NCI-H345 (cell line): ENCODE results near the gene PSAP.
A peak's percentile ranks its signal among the peaks of the same experiment; 100 is the strongest.

ENCODE experiments used
- DNase-seq: peaks from one replicate; lab custom pipeline; 2025; lab: John Stamatoyannopoulos, UW

Gene PSAP

GRCh38 chr10:71844695-71845094 lies 6.4 kb downstream of the PSAP start:
- no peak for DNase-seq

DNA sequence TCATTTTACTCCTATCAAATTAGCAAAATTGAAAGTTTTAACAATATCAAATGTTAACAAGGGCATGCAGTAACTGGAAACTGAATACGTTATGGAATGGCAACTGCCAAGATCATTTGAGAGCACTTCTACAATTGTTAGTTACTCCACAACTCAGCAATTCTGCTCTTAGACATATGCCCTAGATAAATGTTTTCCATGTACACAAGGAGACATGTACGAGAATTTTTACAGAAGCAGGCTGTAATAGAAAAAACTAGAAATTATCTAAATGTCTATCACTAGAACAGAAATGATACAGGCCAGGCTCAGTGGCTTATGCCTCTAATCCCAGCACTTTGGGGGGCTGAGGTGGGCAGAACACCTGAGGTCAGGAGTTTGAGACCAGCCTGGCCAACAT lies 7.0 kb downstream of the PSAP start:
- DNase-seq = no peak

DNA sequence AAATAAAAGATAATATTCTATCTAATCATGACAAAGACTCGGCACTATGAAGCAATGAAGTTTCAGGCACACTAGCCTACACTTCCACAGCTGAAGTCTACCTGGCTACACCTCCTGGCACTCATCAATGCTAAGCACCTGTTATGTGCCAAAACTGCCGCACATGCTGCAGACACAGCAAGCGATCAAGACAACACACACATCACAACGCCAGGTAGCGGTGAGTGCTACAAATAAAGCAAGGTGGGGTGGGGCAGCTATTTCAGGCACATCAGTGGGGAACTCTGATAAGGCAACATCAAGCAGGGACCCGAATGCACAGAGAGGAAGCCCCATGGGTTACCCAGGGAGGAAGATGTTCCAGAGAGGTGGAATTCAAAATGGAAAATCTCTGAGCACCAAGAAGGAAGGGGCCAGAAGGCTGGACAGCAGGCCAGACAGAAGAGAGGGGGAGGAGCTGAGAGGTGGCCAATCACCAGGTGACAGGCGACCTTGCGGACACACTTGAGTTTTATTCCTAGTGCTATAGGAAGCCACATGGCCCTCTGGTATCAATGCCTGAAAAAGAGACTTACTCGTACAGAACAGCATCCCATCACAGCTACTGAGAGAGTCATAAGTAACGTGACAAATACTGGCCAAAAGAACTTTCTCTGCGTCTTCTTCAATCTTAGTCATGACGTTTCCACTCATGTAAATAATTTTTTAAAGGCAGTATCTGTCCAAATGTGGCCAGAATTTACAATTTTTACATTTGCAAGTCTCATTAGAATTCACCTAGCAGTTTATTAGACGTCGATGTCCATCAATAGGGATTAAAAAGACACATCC lies 8.0 kb downstream of the PSAP start:
- DNase-seq = no peak

DNA sequence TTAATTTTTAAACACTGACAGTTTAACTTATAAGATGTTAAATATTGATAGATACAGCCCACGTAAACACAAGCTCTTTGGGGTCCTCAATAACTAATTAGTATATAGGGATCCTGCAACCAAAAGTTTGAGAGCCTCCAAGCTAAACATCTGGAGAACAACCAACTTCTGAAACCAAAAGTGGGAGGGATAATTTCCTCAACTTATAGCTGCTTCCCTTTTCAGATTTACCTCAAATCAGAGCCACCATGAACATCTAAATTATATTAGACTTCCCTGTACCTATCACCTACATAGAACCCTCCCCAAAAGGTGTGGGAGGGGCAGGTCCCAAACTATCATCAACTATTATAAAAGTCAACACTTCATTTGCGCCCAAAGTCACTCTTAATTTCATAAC lies 8.6 kb downstream of the PSAP start:
- no peak for DNase-seq

- no peak for DNase-seq
These were observed 10.1 kb downstream of the PSAP start for GRCh38 chr10:71840958-71841335.

DNA sequence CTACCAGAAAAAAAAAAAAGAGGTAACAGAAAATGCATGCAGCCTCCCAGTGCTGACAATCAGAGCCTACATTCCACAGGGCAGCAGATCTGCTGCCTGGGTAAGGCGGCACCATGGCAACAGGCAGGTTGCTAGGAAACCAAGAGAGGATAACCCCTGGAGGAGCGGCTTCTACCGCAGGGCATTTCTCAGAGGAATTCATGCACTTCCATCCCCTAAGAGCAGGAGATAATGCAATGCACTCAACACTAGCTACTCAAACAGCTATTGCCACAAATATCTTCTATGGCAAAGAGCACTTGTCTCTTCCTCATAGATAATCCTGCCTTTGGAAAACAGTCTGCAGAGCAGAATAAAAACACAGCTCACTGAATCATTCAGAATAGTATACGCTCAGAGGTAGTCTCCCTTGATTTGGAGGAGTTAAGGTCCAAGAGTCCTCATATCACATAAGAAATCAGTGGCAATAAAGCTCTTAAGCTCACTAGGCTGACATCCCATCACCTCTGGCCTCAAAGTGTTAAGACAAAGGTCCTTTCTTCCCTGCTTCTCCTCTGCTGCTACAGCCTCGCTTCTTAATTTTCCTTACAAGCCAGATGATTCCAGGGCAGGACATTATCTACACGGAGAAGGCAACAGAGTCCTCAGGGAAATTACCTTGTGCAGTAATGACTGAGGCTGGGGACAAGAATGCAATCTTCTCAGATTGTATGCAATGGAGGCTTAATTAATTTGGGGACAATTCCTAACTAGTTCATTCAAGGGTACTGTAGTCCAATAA lies 10.7 kb downstream of the PSAP start:
- peak; percentile 75 for DNase-seq

DNA sequence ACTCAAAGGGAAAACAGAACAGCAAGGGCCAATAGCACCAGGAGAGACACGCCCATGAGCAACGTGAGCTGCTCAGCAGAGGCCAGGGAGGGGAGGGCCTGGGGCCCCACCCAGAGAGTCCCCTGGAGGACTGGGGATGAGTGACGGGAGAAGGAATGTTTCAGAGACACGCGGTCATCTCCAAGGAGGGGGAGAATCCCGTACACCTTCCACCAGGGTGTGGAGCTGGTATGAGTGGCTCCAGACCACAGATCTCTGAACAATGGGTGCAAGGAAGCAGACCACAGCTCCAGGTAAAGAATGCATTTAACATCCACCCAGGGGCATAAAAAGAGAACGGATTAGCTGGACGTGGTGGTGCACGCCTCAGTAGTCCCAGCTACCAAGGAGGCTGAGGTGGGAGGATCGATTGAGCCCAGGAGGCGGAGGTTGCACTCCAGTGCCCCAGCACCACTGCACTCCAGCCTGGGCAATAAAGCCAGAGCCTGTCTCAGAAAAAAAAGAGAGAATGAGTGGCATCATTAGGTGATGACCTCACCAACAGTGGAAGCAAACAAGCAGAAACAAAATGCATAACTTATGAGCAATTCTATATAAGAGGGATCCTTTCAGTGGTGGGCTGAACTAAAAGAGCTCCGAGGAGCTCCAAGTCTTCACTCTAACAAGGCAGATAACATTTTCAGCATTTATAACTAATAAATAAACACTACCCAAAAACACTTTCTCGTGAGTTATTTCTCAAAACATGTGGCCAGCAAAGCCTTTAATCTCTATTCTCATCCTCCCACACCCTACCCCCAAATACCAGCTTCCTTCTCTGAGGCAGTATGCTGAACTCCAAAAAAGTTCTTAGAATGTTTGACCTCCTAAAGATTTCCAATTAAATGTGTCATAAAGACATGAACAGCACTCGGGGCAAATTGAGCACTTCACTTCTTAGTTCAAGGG lies 12.5 kb downstream of the PSAP start:
- no peak for DNase-seq

DNA sequence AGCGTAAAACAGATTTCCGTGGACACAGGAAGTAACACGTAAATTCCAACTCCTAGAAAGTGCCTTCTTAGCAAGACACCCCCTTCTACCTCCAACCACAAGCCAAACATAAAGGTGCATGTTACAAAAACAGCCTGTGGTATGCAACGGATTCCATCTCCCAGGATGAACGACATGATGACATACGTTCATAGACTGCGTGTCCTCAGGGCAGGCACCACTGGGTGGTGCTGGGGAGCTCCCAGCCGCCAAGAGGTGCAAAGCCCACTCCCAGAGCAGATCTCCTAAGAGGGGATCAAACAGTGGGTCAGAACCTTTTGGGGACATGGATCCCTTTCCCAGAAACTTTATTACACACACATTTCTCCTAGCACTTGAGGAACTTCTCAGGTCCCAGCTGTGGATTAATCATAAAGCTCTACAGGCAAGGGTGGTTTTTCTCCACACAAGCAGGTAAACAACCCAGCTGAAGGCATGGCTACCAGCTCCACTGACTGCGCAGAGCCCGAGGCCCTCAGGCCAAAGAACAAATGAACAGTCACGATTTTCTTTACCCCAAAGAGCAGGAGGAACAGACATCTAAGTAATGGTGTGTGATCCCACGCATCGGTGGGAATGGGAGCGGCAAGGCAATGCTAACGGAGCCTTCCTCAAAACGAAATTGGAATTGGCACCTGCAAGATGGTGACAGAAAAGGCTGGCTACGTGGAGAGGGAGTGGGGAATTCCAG lies 13.8 kb downstream of the PSAP start:
- DNase-seq = no peak

- no peak for DNase-seq
These were observed 14.5 kb downstream of the PSAP start for GRCh38 chr10:71836596-71836974.

DNA sequence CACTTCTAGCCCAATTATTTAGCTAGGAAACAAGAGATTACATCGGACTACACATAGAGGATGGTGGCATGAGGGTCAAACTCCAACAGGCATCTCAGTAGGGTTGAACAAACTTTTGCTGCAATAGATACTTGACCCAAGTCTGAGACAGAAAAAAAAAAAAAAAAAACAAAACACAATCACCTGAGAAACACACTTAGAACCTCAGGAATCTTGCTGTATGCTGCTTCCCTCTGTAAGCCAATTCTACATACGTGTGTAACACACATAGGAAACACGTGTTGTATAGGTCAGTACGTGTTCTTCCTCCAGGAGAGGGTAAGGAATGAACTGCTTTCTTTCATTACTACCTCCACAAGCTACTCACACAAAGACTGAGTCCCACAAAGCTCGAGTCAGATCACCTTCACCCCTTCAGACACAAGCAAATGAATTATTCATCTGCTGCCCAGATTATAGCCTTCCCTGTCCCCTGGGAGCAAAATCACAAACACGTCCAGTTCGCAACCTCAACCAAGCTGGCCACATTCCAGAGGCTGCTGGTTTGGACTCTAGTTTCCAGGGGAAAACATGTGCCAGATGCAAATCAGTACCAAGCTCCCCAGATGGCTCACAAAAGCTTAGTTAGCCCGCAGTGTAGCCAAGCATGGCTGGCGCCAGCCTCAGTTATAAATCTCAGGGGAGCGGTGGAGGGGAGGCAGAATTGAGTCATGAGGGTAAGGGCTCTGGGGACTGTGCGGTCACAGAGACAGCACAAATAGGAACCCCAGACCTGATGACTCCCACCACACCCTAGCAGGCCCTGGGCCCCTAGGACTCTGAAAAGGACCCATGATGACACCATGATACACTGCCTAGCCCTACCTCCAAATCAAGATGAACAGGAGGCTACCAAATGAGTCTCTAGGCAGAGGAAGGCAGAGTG lies 15.1 kb downstream of the PSAP start:
- peak; percentile 15 for DNase-seq

DNA sequence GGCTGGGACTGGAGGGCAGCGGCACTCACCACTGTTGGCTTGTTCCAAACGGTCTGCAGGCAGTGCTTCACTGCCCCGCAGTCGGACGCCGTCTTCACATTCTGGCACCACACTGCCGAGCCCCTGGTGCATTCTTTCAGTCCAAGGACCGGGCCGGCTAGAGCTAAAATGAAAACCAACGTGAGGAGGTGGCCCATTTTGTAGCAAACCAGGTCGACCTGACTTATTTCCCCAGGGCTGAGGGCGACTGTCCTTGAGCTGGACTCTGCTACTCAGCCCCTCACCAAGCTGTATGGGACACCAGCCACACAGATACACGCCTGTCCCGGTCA lies 16.7 kb downstream of the PSAP start:
- DNase-seq = no peak

DNA sequence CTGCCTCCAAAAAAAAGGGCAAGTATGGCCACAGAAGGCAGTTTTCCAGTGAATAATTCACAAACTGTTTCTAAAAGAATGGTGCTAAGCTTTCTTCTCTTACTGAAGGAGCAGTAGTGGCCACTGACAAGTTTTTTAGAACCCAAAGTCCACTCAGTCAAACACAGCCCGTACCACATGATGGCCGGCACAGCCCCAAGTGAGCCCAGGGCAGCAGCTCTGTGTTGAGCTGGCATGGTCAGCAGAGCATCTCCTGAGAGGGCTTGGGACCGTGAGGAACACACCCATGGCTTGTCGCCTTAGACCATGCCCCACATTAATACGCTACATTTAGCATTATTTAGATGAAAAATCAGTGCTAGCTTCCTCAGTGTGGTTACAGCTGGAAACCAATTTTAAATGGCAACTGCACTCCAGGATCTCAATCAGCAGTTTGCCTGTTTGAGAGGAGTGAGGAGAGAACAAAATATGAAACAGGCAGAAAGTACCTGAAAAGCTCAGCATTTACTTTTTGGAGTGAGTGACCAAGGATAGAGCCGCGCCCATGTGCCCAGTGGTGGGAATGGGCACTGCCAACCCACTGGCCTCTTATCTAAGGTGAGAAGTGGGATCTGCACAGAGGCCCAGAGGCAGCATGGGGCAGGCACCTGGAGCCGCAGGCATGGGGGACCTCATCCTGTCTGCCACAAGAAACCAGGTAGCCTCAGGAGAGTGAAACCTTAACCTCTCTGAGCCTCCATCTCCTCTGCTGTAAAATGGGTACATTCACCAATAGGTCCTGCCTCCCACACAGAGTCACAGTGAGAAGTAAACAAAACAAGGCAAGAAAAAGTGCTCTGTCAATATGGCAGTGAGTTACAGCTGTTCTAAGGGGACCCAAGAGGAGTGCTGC lies 17.4 kb downstream of the PSAP start:
- no peak for DNase-seq

GRCh38 chr10:71832967-71833366 lies 18.1 kb downstream of the PSAP start:
- DNase-seq = no peak

DNA sequence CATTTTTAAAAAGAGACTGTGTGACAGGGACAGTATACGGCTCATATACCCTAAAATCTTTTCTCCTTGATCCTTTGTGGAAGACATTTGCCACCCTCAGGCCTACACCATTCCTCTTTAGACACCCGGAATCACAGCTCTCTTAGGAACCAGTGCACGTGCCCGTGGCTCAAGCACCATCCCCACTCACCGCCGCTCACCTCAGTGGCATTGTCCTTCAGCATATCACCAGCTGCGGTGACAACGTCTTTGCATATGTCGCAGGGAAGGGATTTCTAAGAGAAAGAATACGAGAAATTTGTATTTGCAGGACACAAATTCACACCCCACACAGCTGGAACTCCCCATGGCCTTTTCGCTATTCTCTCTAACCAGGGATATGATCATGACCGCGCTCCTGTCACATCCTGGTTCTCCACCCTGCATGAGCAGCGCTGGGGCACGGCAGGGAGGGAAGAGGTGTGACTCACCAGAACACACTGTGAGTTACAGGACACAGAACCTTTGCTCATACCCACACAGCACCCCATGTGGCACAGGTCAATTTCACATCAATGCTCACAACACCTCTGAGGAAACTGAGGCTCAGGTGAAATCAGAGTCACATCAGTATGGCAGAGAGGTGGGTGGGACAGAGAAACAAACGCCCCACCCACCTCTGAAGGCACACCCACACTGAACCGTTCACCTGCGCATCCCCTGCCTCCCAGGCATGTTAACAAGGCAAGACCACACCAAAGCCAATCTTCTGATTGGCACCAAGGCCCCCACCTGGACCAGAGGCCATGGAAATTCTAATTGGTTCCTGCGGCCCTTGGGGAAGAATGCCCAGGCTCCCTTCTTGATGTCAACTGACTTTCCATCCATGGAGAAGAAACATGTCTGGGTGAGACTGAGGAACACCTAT lies 19.2 kb downstream of the PSAP start:
- no peak for DNase-seq

DNA sequence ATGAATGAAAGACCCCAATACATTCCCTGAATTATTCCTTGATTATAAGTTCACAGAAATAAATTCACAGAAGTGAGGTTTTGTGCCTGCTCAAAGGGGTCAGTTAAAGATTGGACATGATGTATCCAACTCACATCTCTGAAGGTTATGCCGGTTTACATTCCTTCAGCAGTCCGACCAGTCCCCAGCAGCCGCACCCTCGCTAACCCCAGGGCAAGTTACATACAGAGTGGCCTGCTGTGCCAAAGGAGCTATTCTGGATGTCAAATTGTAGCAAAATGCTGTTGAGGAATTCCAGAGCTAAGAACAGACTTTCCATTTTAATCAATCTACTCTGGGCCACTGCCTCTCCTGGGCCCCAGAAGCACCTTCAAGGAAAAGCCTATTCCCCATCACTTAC lies 20.3 kb downstream of the PSAP start:
- no peak for DNase-seq

DNA sequence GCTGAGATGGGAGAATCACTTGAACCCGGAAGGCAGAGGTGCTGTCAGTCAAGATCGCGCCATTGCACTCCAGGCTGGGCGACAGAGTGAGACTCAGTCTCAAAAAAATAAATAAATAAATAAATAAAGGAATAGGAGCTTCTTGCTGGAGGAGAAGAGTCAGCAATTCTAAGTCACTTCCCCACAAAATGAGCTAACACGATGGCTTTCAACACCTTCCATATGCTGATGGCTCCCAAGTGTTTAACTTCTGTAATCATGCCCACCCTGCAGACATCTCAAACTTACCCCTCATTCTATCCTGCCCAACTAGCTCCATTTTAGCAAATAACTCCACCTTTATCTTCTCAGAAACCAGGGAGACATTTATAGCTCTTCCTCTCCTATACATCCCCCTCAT lies 21.2 kb downstream of the PSAP start:
- no peak for DNase-seq

DNA sequence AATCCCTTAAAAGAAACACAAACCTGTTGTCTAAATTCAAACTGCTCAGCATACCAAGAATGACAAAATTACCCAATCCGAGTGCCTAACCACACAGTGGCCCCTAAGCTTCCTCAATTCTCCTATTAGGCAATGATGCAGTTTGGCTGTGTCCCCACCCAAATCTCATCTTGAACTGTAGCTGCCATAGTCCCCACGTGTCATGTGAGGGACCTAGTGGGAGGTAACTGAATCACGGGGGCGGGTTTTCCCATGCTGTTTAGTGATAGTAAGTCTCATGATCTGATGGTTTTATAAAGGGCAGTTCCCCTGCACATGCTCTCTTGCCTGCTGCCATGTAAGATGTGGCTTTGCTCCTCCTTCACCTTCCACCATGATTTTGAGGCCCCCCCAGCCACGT lies 21.9 kb downstream of the PSAP start:
- no peak for DNase-seq

DNA sequence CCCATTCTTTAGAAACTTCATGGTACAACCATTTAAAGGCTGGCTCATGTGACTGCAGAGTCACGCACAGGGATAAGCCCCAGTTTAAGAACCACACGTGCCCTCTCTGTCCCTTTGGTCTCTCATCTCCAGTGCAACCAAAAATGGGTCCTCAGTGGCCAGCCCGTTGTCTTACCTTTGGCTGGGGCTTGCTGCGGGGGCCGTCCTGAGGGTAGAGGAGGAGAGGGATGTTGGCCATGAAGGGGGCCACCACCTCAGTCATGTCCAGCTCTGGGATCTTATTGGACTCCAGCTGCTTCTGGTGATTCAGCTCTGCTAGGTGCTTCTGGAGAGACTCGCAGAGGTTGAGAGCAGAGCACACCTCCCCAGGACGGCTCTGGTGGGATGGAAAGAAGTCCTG lies 22.3 kb downstream of the PSAP start:
- no peak for DNase-seq

DNA sequence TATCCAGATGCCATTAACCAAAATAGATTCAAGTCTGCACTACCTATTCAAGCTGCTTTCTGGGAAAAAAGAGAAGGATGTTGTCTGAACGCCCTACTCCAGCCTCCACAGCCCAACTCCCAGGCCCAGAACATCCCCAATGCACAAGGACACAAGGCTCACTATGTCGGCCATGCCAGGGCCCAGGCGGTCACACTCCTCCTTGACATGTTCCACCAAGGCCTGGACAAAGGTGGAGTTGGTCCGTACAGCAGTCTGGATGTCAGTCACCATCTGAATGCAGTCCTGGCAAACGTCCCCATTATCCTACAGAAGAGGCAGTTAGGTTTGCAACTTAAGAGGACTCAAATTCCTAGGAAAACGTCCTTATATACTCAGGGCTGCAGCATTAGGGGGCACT lies 23.2 kb downstream of the PSAP start:
- no peak for DNase-seq
